ENCODE results near the gene ABCC4. TPM values are rescaled to one million over a fixed set of nuclear protein-coding genes. Genes with fewer than 3 reads are reported as not detected.
A peak's percentile ranks its signal among the peaks of the same experiment; 100 is the strongest.
"Not testable (repeated sequence)": the region's sequence is repeated elsewhere in the genome, so short reads cannot be mapped to it uniquely, and the experiment has no call there.

The ABCC4 gene
- total and polyA plus RNA-seq, 2 of the 13 experiments (the other 11 are each of a cell fraction or from before 2014, with no cell fraction given) = 4.2 to 11.3 TPM

- TF ChIP-seq NFYB (CRISPR knock-in tag; IDR thresholded peaks at IDR 0.05) (no peak), KAT8 (CRISPR knock-in tag; IDR thresholded peaks at IDR 0.05) (no peak), GTF3A (CRISPR knock-in tag; conservative IDR thresholded peaks at IDR 0.05) (no peak), ZNF513 (CRISPR knock-in tag; conservative IDR thresholded peaks at IDR 0.05) (no peak), ZNF280B (CRISPR knock-in tag; IDR thresholded peaks at IDR 0.05; ENCODE audit: borderline replicate concordance) (no peak), SUZ12 (IDR thresholded peaks at IDR 0.05; ENCODE audit: low read depth, low read length) (no peak), ZNF850 (CRISPR knock-in tag; conservative IDR thresholded peaks at IDR 0.05) (no peak), SMC3 (IDR thresholded peaks at IDR 0.05; ENCODE audit: low read length) (no peak), ZSCAN22 (CRISPR knock-in tag; IDR thresholded peaks at IDR 0.05) (no peak), ZNF792 (CRISPR knock-in tag; IDR thresholded peaks at IDR 0.05) (no peak), ZNF552 (CRISPR knock-in tag; IDR thresholded peaks at IDR 0.05; ENCODE audit: borderline replicate concordance) (no peak)
Measured at GRCh38 chr13:95275322-95276036, 25.8 kb downstream of the ABCC4 start (continued).

GRCh38 chr13:95273592-95274132 is 27.6 kb downstream of the ABCC4 start:
- H3K79me2 ChIP-seq (ENCODE audit: insufficient read depth, low read length); CTCF ChIA-PET (ENCODE audit: low intra/inter-chr PET ratio, low total read pairs); H3K27me3 ChIP-seq (ENCODE audit: control insufficient read depth in 1 of 2, insufficient read depth in 2 of 2, low read length in 2 of 2); BruUV-seq (replicated peaks); H3K36me3 ChIP-seq (replicated peaks in 1 of 2; ENCODE audit: control insufficient read depth in 1 of 2, insufficient read depth in 2 of 2, low read length in 2 of 2); ATAC-seq; H3K4me2 ChIP-seq (ENCODE audit: low read depth, low read length); intact Hi-C loops (cut with micrococcal nuclease; ENCODE audit: unreplicated experiment); H3K9ac ChIP-seq (ENCODE audit: insufficient read depth, low read depth, low read length); in situ Hi-C loops (cut with HindIII; ENCODE audit: extremely low pct_ligation_motif_present, low pct_unique_long_range_greater_than_20kb); FAIRE-seq; H3K27ac ChIP-seq (ENCODE audit: extremely low read length, insufficient read depth, low read length); H2AFZ ChIP-seq (ENCODE audit: low read length); H3K9me3 ChIP-seq (ENCODE audit: low read length); H4K20me1 ChIP-seq (ENCODE audit: insufficient read depth, low read length); DNase-seq (ENCODE audit: low spot score); H3K4me3 ChIP-seq (replicated peaks in 1 of 3; ENCODE audit: insufficient read depth in 1 of 3, low read depth in 2 of 3, low read length in 3 of 3): not testable (repeated sequence)
- WGBS (ENCODE audit: low lambda C conversion rate) = 86% methylated on average over 11 of the region's 12 CpGs
- POLR2A ChIA-PET = interaction anchor here (0.8 kb wide), 1 partner anchor 23 kb away, joined by 3 read pairs; no protein-coding TSS in a partner anchor
- H3K4me1 ChIP-seq (ENCODE audit: insufficient read depth, low read length) = peaks cover 47% of the 10 kb centered on the region

GRCh38 chr13:95272076-95272475 is 29.2 kb downstream of the ABCC4 start:
- peak overlapping the region; percentile 65; the same call in 1 of the 2 replicates for H3K4me2 ChIP-seq (ENCODE audit: low read depth, low read length)
- H3K36me3 ChIP-seq (replicated peaks in 1 of 2; ENCODE audit: control insufficient read depth in 1 of 2, insufficient read depth in 2 of 2, low read length in 2 of 2); H3K9ac ChIP-seq (ENCODE audit: insufficient read depth, low read depth, low read length); intact Hi-C loops (cut with micrococcal nuclease; ENCODE audit: unreplicated experiment); H3K27ac ChIP-seq (ENCODE audit: extremely low read length, insufficient read depth, low read length); POLR2A ChIA-PET; H3K79me2 ChIP-seq (ENCODE audit: insufficient read depth, low read length); H3K27me3 ChIP-seq (ENCODE audit: control insufficient read depth in 1 of 2, insufficient read depth in 2 of 2, low read length in 2 of 2); H3K9me3 ChIP-seq (ENCODE audit: low read length); H2AFZ ChIP-seq (ENCODE audit: low read length); H3K4me3 ChIP-seq (replicated peaks in 1 of 3; ENCODE audit: insufficient read depth in 1 of 3, low read depth in 2 of 3, low read length in 3 of 3); in situ Hi-C loops (cut with HindIII; ENCODE audit: extremely low pct_ligation_motif_present, low pct_unique_long_range_greater_than_20kb); CTCF ChIA-PET (ENCODE audit: low intra/inter-chr PET ratio, low total read pairs); H4K20me1 ChIP-seq (ENCODE audit: insufficient read depth, low read length); BruUV-seq (replicated peaks); DNase-seq (ENCODE audit: low spot score); ATAC-seq; FAIRE-seq: not testable (repeated sequence)
- peaks cover 59% of the 10 kb centered on the region for H3K4me1 ChIP-seq (ENCODE audit: insufficient read depth, low read length)
- WGBS (ENCODE audit: low lambda C conversion rate) = 81% methylated on average over 6 of the region's 7 CpGs

Data from HepG2 (cell line).